BE2C (cell line): ENCODE results near the gene CEP20.

ENCODE experiments used
- DNase-seq: peaks from one replicate; pipeline ENCODE4 v3.0.0-alpha.2; 2020
- H3K27me3 ChIP-seq: fragments of 250-450 bp; sonication (Bioruptor Pico); 2 replicates; pipeline ENCODE4 v1.5.1; 2020; ENCODE audit warnings: mild to moderate bottlenecking
- H3K36me3 ChIP-seq: fragments of 250-450 bp; sonication (Bioruptor Pico); 2 replicates; pipeline ENCODE4 v1.5.1; 2020; ENCODE audit warnings: mild to moderate bottlenecking
- H3K4me1 ChIP-seq: fragments of 250-450 bp; sonication (Bioruptor Pico); 2 replicates; pipeline ENCODE4 v1.5.1; 2020
- H3K4me3 ChIP-seq: 2 replicates; pipeline ENCODE4 v1.5.1; 2011; ENCODE audit warnings: low read depth, low read length
- H3K9me3 ChIP-seq: fragments of 250-450 bp; sonication (Bioruptor Pico); 2 replicates; pipeline ENCODE4 v1.5.1; 2020
- CTCF ChIP-seq: IDR thresholded peaks from 2 replicates; pipeline ENCODE4 v1.5.1; 2012; ENCODE audit warnings: mild to moderate bottlenecking, low read depth, low read length

Gene CEP20

DNA sequence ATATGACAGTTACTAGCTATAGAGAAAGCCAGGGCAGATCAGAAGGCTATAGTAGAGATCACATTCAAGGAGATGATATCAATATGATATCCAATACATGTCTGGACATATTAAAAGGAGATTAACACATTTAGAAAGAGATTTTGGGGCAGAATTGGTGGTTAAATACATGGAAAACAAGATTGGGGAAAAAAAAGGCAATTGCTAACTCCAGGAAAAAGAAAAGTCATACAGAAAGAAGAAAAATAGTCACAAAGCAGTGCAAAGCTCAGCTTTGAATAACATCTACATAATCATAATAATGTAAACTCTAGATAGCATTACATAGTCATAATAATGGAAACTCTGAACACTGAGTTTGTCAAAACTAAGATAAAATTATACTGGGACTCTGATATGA is 72.2 kb downstream of the CEP20 start:
- Histone ChIP-seq H3K27me3 (no peaks in the 10 kb centered on the region; the same call in 1 of the 2 replicates), H3K9me3 (0 out of 2 replicates have a peak, but pooled peaks cover 4% of the 10 kb centered on the region), H3K4me3 (no peak overlapping the region), H3K36me3 (no peaks in the 10 kb centered on the region), H3K4me1 (no peaks in the 10 kb centered on the region)
- TF ChIP-seq CTCF: no peak
- DNase-seq: no peak
